GM18499 (cell line): ENCODE measurements around the gene P2RX7.

ENCODE experiments used
- ATAC-seq: cut with Tn5 transposase; IDR thresholded peaks from one replicate; pipeline ENCODE4 v1.9.1; 2021; ENCODE audit warnings: moderate number of reproducible peaks; ENCODE audit not compliant: insufficient read depth, unreplicated experiment

The P2RX7 gene

DNA sequence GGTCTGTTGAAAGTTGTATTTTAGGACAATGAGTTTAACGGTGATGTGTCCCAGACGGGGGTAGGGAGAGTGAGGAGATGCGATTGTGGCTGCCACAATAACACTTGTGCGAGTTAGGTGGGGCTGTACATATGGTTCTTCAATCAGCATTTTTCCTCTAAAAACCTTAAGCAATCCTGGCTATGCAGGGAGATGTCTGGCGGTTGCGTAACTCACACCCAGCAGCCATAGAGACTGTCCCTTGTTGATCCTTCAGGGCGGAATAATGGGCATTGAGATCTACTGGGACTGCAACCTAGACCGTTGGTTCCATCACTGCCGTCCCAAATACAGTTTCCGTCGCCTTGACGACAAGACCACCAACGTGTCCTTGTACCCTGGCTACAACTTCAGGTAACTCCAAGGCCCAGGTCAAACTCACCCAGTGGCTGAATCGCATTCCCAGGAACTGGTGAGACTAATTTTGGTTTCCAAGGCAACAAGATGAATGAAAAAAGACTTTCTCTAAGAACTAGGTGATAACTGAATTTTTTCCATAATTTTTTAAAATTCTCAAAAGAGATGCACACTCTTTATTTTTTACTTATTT lies 34.6 kb downstream of the P2RX7 start:
- ATAC-seq: no peak

GRCh38 chr12:121167951-121168350 lies 35.3 kb downstream of the P2RX7 start:
- ATAC-seq: no peak

- ATAC-seq: no peak
Observed at GRCh38 chr12:121170151-121170550, 37.5 kb downstream of the P2RX7 start.

DNA sequence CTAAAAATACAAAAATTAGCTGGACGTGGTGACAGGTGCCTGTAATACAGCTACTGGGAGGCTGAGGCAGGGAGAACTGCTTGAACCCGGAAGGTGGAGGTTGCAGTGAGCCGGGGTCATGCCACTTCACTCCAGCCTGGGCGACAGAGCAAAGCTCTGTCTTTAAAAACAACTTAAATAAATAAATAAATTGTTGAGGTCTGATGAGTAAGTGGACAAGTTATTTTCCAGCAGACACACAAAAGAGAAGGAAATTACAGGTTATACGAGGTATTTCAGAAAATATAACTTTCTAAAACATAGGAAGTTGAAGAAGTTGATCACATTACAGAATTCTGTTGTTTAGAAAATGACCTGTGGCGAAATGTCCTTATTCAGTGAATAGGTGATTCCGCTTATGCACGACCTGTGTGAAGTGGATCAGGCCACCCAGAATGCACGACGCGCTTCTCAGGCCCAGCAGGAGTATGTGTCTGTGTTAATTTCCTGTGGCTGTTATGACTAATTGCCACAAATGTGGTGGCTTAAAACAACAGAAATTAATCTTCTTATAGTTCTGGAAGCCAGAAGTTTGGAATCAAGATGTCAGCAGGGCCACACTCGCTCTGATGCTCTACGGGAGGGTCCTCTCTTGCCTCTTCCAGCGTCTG lies 38.1 kb downstream of the P2RX7 start:
- ATAC-seq: no peak

GRCh38 chr12:121172145-121172544 lies 39.5 kb downstream of the P2RX7 start:
- no peak for ATAC-seq

GRCh38 chr12:121175383-121176119 lies 42.9 kb downstream of the P2RX7 start:
- no peak for ATAC-seq

GRCh38 chr12:121176826-121177529 lies 44.3 kb downstream of the P2RX7 start:
- no peak for ATAC-seq

GRCh38 chr12:121181181-121181580 lies 48.5 kb downstream of the P2RX7 start:
- no peak for ATAC-seq

- ATAC-seq: no peak
Observed at GRCh38 chr12:121182222-121182893, 49.7 kb downstream of the P2RX7 start.

GRCh38 chr12:121184425-121184824 lies 51.7 kb downstream of the P2RX7 start:
- ATAC-seq: no peak

GRCh38 chr12:121184984-121185889 lies 52.6 kb downstream of the P2RX7 start:
- no peak for ATAC-seq

DNA sequence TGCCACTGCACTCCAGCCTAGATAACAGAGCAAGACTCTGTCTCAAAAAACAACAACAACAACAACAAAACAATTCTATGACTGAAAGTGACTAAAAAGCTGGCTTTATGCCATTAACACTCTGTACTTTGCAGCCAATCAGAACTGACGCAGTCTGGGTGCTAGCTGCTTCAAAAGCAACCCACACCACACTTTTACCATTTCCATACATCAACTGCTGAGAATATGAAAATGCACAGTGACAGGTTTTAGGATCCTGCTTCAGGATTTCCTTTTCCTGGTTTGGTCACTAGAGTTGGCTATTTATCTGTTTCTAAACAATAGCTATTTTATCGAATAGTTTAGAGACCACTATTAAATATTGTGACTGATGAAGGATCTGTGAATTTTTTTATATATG lies 54.1 kb downstream of the P2RX7 start:
- ATAC-seq: no peak

DNA sequence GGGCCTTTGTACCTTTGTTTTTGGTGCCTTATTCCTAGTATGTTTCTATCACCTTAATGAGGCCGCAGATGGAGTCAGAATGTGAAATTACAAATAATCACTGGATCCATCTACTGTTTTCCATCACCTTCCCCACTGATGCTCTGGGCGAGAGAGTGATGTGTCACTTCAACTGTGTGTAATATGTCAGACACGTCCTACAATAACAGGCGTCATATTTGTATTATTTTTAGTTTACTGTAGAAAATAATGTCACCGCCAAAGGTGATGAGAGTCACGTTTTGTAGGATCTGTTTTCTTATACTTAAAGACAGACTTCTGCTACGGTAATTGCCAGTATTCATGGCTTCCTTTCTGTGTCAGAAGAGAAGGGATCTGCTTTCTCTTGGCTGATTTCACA lies 54.8 kb downstream of the P2RX7 start:
- ATAC-seq: no peak

DNA sequence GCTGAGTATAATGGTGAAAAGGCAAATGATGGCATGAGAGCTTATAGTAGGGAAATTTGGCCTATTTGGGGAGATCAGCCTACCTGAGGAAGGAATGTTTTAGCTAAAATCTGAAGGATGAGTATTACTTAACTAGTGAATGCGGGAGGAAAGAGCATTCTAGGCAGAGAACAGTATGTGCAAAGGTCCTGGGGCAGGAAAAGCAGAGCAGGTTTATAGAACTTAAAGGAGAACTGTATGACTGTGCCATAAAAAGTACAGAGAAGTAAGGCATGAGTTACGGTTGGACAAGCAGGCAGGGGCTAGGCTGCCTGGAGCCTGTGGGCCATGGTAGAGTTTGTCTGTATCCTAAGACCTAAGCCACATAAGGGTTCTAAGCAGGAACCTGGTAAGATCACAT lies 55.6 kb downstream of the P2RX7 start:
- no peak for ATAC-seq

GRCh38 chr12:121189131-121189530 lies 56.5 kb downstream of the P2RX7 start:
- ATAC-seq: no peak

DNA sequence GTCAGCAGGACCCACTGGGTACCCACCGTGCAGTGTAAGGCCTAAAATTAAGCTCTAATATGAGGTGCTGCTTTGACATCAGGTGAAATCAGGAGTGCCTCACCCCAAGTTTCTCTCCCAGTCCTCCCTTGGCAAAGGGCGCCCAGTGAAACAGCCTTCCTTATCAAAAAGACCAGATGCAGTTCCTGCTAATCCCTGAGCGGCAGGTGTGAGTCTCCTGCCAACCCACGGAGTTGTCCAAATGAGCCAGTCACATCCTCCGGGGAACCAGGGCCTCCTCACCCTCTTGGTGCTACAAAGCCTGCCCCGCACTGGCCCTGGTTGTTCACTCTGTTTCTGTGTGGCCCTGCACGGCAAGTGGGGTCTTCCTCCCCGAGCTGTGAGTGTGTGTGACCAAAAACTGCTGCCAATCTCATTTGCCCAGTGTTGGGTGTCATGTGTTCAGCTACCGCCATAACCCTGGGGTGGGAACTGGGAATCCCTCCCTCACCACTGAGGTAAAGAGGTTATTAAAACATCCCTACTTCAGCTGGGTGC lies 57.0 kb downstream of the P2RX7 start:
- no peak for ATAC-seq

GRCh38 chr12:121190523-121191031 lies 57.9 kb downstream of the P2RX7 start:
- no peak for ATAC-seq

- ATAC-seq: no peak
Observed at GRCh38 chr12:121191151-121191550, 58.5 kb downstream of the P2RX7 start.

DNA sequence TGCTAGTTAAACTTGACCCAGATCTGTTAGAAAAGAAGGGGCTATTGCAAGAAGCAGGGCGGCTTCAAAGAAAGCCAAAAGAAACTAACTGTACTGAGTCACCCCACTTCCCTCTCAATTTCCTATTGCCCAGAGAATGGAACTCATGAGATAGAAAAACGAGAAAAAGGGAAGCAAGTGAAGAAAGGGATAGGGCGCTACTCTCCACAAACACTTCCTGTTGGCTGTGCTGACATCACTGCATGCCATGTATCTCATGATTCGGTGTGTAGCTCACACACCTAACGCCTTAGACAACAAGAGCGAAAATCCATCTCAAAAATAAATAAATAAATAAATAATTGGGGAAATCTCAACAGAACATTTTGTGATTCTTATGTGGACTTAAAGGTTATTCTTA lies 64.2 kb downstream of the P2RX7 start:
- ATAC-seq: no peak
